Loucy (cell line): ENCODE data around the gene CAPN9.

ENCODE experiments used
- H2AFZ ChIP-seq: fragments of 200-600 bp; sonication (generic); 2 replicates; pipeline ENCODE4 v1.6.0; 2016; ENCODE audit warnings: antibody characterized with exemption, mild to moderate bottlenecking, low read length, moderate library complexity
- H3F3A ChIP-seq: fragments of 200-600 bp; 2 replicates; pipeline ENCODE4 v1.6.0; 2016; ENCODE audit warnings: antibody characterized with exemption, low read depth, mild to moderate bottlenecking
- H3K27me3 ChIP-seq: fragments of 200-600 bp; sonication (generic); 2 replicates; pipeline ENCODE4 v1.6.1; 2014; ENCODE audit warnings: low read length, mild to moderate bottlenecking; ENCODE audit not compliant: insufficient read depth, poor library complexity, severe bottlenecking
- H3K36me3 ChIP-seq: fragments of 200-600 bp; sonication (generic); 2 replicates; pipeline ENCODE4 v1.6.1; 2016; ENCODE audit warnings: low read length; ENCODE audit not compliant: insufficient read depth
- H3K4me1 ChIP-seq: fragments of 200-600 bp; sonication (generic); 2 replicates; pipeline ENCODE4 v1.5.1; 2014; ENCODE audit warnings: low read length, mild to moderate bottlenecking; ENCODE audit not compliant: insufficient read depth, poor library complexity, severe bottlenecking
- H3K4me2 ChIP-seq: fragments of 200-600 bp; sonication (generic); 2 replicates; pipeline ENCODE4 v1.6.0; 2014; ENCODE audit warnings: antibody characterized with exemption, low read length, low read depth, mild to moderate bottlenecking; ENCODE audit not compliant: poor library complexity, severe bottlenecking
- H3K4me3 ChIP-seq: fragments of 200-600 bp; sonication (generic); 2 replicates; pipeline ENCODE4 v1.5.1; 2014; ENCODE audit warnings: low read length, mild to moderate bottlenecking, mixed read lengths; ENCODE audit not compliant: poor library complexity, severe bottlenecking
- H3K79me2 ChIP-seq: fragments of 200-600 bp; sonication (generic); 2 replicates; pipeline ENCODE4 v1.6.1; 2014; ENCODE audit warnings: low read length; ENCODE audit not compliant: insufficient read depth
- H3K9ac ChIP-seq: fragments of 200-600 bp; sonication (generic); 2 replicates; pipeline ENCODE4 v1.6.0; 2014; ENCODE audit warnings: mild to moderate bottlenecking, low read depth, low read length, moderate library complexity; ENCODE audit not compliant: poor library complexity, severe bottlenecking
- H3K9me2 ChIP-seq: fragments of 200-600 bp; sonication (generic); replicated peaks from 2 replicates; pipeline ENCODE4 v1.6.1; 2016; ENCODE audit warnings: low read depth, low read length, mixed read lengths
- H3K9me3 ChIP-seq: fragments of 200-600 bp; sonication (generic); 2 replicates; pipeline ENCODE4 v1.6.1; 2014; ENCODE audit warnings: mild to moderate bottlenecking, antibody characterized with exemption, low read length, low read depth; ENCODE audit not compliant: insufficient read depth
- H4K20me1 ChIP-seq: fragments of 200-600 bp; sonication (generic); 2 replicates; pipeline ENCODE4 v1.6.0; 2014; ENCODE audit warnings: antibody characterized with exemption, low read length, mild to moderate bottlenecking; ENCODE audit not compliant: insufficient read depth, poor library complexity, severe bottlenecking
- CTCF ChIP-seq: fragments of 200-600 bp; sonication (generic); conservative IDR thresholded peaks from 2 replicates; pipeline ENCODE4 v1.5.1; 2014; ENCODE audit warnings: mild to moderate bottlenecking, antibody characterized with exemption, low read length
- EZH2phosphoT487 ChIP-seq: fragments of 200-600 bp; IDR thresholded peaks from 2 replicates; pipeline ENCODE4 v1.6.1; 2018; ENCODE audit warnings: antibody characterized with exemption, mild to moderate bottlenecking, moderate library complexity, borderline replicate concordance

Gene CAPN9

GRCh38 chr1:230824551-230824918 lies 77.3 kb downstream of the CAPN9 start:
- no peaks in the 10 kb centered on the region for H3K9me2 ChIP-seq
- no peaks in the 10 kb centered on the region for H3K36me3 ChIP-seq
- H3F3A ChIP-seq, result no peaks in the 10 kb centered on the region
- no peaks in the 10 kb centered on the region for H3K79me2 ChIP-seq
- no peak overlapping the region for H3K9ac ChIP-seq
- no peaks in the 10 kb centered on the region for H3K4me1 ChIP-seq
- no peak overlapping the region for H2AFZ ChIP-seq
- H3K27me3 ChIP-seq, result no peaks in the 10 kb centered on the region
- H4K20me1 ChIP-seq, result no peaks in the 10 kb centered on the region
- H3K4me3 ChIP-seq, result no peak overlapping the region
- H3K9me3 ChIP-seq, result no peaks in the 10 kb centered on the region
- TF ChIP-seq CTCF, result no peak
- TF ChIP-seq EZH2phosphoT487, result no peak
- no peak overlapping the region for H3K4me2 ChIP-seq

- Histone ChIP-seq H3K27me3 (no peaks in the 10 kb centered on the region), H4K20me1 (no peaks in the 10 kb centered on the region), H3F3A (no peaks in the 10 kb centered on the region), H3K9ac (no peak overlapping the region), H2AFZ (no peak overlapping the region), H3K9me3 (no peaks in the 10 kb centered on the region), H3K4me2 (no peak overlapping the region), H3K4me1 (no peaks in the 10 kb centered on the region), H3K4me3 (no peak overlapping the region), H3K36me3 (no peaks in the 10 kb centered on the region), H3K9me2 (no peaks in the 10 kb centered on the region), H3K79me2 (no peaks in the 10 kb centered on the region)
- TF ChIP-seq CTCF (no peak), EZH2phosphoT487 (no peak)
Measured at GRCh38 chr1:230824919-230825721, 77.9 kb downstream of the CAPN9 start.

DNA sequence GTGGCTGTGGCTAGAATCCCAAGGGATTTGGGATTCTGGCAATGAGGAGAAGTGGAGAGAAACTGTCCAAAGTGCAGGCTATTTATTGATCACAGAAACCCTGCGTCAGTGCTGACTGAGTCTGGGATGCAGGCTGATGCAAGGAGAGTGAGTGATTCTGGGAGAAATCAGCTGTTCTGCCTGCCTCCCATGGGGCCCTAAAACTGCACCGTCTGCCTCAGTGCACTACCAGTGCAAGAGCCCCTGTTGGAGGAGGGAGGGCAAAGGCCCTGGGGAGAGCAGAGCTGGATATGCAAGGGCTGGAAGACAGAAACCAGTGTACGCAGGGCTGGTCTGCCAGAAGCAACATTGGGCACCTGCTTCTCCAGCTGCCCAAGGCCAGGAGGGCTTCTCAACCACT lies 78.6 kb downstream of the CAPN9 start:
- Histone ChIP-seq H2AFZ (no peak overlapping the region), H3K9ac (no peak overlapping the region)

More for the DNA sequence above, 78.6 kb downstream of the CAPN9 start:
- no peaks in the 10 kb centered on the region for H3K27me3 ChIP-seq
- H4K20me1 ChIP-seq, result no peaks in the 10 kb centered on the region
- TF ChIP-seq CTCF (no peak), EZH2phosphoT487 (no peak)
- H3K4me1 ChIP-seq, result no peaks in the 10 kb centered on the region
- H3K4me3 ChIP-seq, result no peak overlapping the region
- no peak overlapping the region for H3K4me2 ChIP-seq
- no peaks in the 10 kb centered on the region for H3K9me3 ChIP-seq
- no peaks in the 10 kb centered on the region for H3K36me3 ChIP-seq
- no peaks in the 10 kb centered on the region for H3K9me2 ChIP-seq
- no peaks in the 10 kb centered on the region for H3K79me2 ChIP-seq
- no peaks in the 10 kb centered on the region for H3F3A ChIP-seq
